Thoracic aorta (tissue), 2 donors: ENCODE measurements around the gene MOGAT1. TPM values are rescaled to one million over a fixed set of nuclear protein-coding genes. Genes with fewer than 3 reads are reported as not detected.
A peak's percentile ranks its signal among the peaks of the same experiment; 100 is the strongest.

Source experiments
- ATAC-seq: fragments of 150-250 bp; one replicate; pipeline ENCODE4 v1.8.0; 2017; ENCODE audit warnings: low read depth; ENCODE audit not compliant: insufficient number of reproducible peaks, low FRiP score
- DNase-seq: peaks from one replicate; pipeline ENCODE4 v3.0.0-alpha.2; 2020; ENCODE audit warnings: low spot score
- H3K27ac ChIP-seq, 2 donors: fragments of 200-600 bp; sonication (generic); 1 replicate in 1 of 2; 2 replicates in 1 of 2; pipeline ENCODE4 v1.5.1; 2016; ENCODE audit warnings: mild to moderate bottlenecking in 2 of 2, moderate library complexity in 2 of 2
- H3K27me3 ChIP-seq: fragments of 200-600 bp; sonication (generic); replicated peaks from 2 replicates; pipeline ENCODE4 v1.6.0; 2016; ENCODE audit warnings: mild to moderate bottlenecking; ENCODE audit not compliant: insufficient read depth
- H3K36me3 ChIP-seq: fragments of 200-600 bp; sonication (generic); one replicate; pipeline ENCODE4 v1.5.1; 2016
- H3K4me1 ChIP-seq, 2 donors: fragments of 200-600 bp; sonication (generic); 1 replicate in 1 of 2; 2 replicates in 1 of 2; pipeline versions ENCODE4 v1.5.1 to v1.6.0; 2016; ENCODE audit warnings: low read depth in 2 of 2, mild to moderate bottlenecking in 1 of 2; ENCODE audit not compliant: control insufficient read depth in 1 of 2
- H3K4me3 ChIP-seq: fragments of 200-600 bp; sonication (generic); 2 replicates; pipeline ENCODE4 v1.5.1; 2016; ENCODE audit warnings: mild to moderate bottlenecking
- H3K9me3 ChIP-seq: fragments of 200-600 bp; sonication (generic); 2 replicates; pipeline ENCODE4 v1.5.1; 2016
- CTCF ChIP-seq: fragments of 200-600 bp; sonication (generic); IDR thresholded peaks from one replicate; pipeline ENCODE4 v1.5.1; 2019; ENCODE audit warnings: antibody characterized with exemption
- total RNA-seq, 2 donors: library from RNA; depleted of rRNA; stranded (reverse); fragments of >200 nt; gene quantifications; one replicate each; pipeline versions ENCODE4 v1.1.0 to v1.2.3, GENCODE V29; 2016

Gene MOGAT1
- total RNA-seq, 2 donors from 2014 or later, result not detected

- no peaks in the 10 kb centered on the region for H3K9me3 ChIP-seq
- no peak for TF ChIP-seq CTCF
- no peak overlapping the region for H3K27ac ChIP-seq
- peaks cover 4 to 38% of the 10 kb centered on the region in 2 donors for H3K4me1 ChIP-seq
- no peak overlapping the region for H3K4me3 ChIP-seq
- no peaks in the 10 kb centered on the region for H3K36me3 ChIP-seq
- ATAC-seq (no peak), DNase-seq (no peak)
- H3K27me3 ChIP-seq, result no peaks in the 10 kb centered on the region
Observed at GRCh38 chr2:222739939-222740338, 68.5 kb downstream of the MOGAT1 start.

GRCh38 chr2:222743251-222743812, 71.9 kb downstream of the MOGAT1 start:
- Histone ChIP-seq H3K9me3 (no peaks in the 10 kb centered on the region), H3K36me3 (no peaks in the 10 kb centered on the region), H3K27ac (peak overlapping the region; percentile 68 to 82), H3K4me3 (peak overlapping the region; percentile 14), H3K27me3 (no peaks in the 10 kb centered on the region), H3K4me1 (peaks cover 4 to 37% of the 10 kb centered on the region in 2 donors)
- TF ChIP-seq CTCF, result no peak
- no peak for ATAC-seq
- no peak for DNase-seq

- Histone ChIP-seq H3K27ac (peak overlapping the region; percentile 40 to 49), H3K27me3 (no peaks in the 10 kb centered on the region), H3K36me3 (no peaks in the 10 kb centered on the region), H3K9me3 (no peaks in the 10 kb centered on the region), H3K4me3 (no peak overlapping the region), H3K4me1 (peaks cover 4 to 37% of the 10 kb centered on the region in 2 donors)
- no peak for TF ChIP-seq CTCF
- DNase-seq, result no peak
- ATAC-seq, result no peak
Observed at GRCh38 chr2:222745836-222746559, 74.5 kb downstream of the MOGAT1 start.

- DNase-seq, result no peak
- Histone ChIP-seq H3K4me3 (no peak overlapping the region), H3K27ac (no peak overlapping the region), H3K36me3 (no peaks in the 10 kb centered on the region), H3K4me1 (peaks cover 8 to 45% of the 10 kb centered on the region in 2 donors), H3K27me3 (no peaks in the 10 kb centered on the region), H3K9me3 (no peaks in the 10 kb centered on the region)
- ATAC-seq, result no peak
- TF ChIP-seq CTCF, result no peak
Observed at GRCh38 chr2:222747526-222748160, 76.2 kb downstream of the MOGAT1 start.

GRCh38 chr2:222750533-222750932, 79.1 kb downstream of the MOGAT1 start:
- no peak for ATAC-seq
- Histone ChIP-seq H3K27ac (no peak overlapping the region), H3K4me3 (no peak overlapping the region), H3K27me3 (no peaks in the 10 kb centered on the region), H3K4me1 (peaks cover 16 to 42% of the 10 kb centered on the region in 2 donors), H3K36me3 (no peaks in the 10 kb centered on the region), H3K9me3 (no peaks in the 10 kb centered on the region)
- no peak for TF ChIP-seq CTCF
- no peak for DNase-seq
